Stomach (tissue), 4 donors: ENCODE results near the gene FNDC8.

Experiments
- POLR2A ChIP-seq, 4 donors: fragments of 450-650 bp; IDR thresholded peaks; one replicate each; pipeline ENCODE4 v1.6.1; 2016; ENCODE audit warnings: antibody characterized with exemption in 4 of 4, control low read depth in 2 of 4, mild to moderate bottlenecking in 1 of 4, moderate library complexity in 1 of 4
- POLR2AphosphoS5 ChIP-seq, 3 donors: sonication (generic); formaldehyde crosslinking; IDR thresholded peaks; one replicate each; pipeline ENCODE4 v1.6.1; 2016; ENCODE audit warnings: antibody characterized with exemption in 3 of 3
- TF ChIP-seq, protein P1 (sequence below), 7 experiments: fragments of 450-650 bp in 4 of 7; fragments of 200-600 bp in 3 of 7; sonication (generic) in 3 of 7; IDR thresholded peaks; one replicate each; pipeline ENCODE4 v1.5.1; 2016 to 2019; ENCODE audit warnings: antibody characterized with exemption in 7 of 7, control low read depth in 2 of 7, mild to moderate bottlenecking in 1 of 7

DNA sequence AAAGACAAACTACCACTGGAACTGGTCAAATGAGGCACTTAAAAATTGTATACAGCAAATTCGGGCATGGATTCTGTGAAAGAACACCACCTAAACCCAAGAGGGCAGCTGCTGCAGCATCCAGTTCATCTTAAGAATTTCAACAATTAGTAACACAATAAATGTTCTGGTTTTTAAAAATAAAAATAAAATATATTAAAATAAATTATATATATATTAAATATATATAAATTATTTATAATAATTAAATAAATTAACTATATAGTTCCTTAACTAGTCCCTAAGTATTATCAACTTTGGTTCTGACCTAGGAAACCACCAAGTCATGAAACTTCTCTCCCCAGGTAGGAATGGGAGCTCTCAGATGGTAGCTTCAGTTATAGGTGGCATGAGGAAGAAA lies 44.5 kb upstream of the FNDC8 start:
- TF ChIP-seq POLR2A (IDR thresholded peaks at IDR 0.05) (no peak), POLR2AphosphoS5 (IDR thresholded peaks at IDR 0.05) (no peak)
- TF ChIP-seq, protein P1, sequence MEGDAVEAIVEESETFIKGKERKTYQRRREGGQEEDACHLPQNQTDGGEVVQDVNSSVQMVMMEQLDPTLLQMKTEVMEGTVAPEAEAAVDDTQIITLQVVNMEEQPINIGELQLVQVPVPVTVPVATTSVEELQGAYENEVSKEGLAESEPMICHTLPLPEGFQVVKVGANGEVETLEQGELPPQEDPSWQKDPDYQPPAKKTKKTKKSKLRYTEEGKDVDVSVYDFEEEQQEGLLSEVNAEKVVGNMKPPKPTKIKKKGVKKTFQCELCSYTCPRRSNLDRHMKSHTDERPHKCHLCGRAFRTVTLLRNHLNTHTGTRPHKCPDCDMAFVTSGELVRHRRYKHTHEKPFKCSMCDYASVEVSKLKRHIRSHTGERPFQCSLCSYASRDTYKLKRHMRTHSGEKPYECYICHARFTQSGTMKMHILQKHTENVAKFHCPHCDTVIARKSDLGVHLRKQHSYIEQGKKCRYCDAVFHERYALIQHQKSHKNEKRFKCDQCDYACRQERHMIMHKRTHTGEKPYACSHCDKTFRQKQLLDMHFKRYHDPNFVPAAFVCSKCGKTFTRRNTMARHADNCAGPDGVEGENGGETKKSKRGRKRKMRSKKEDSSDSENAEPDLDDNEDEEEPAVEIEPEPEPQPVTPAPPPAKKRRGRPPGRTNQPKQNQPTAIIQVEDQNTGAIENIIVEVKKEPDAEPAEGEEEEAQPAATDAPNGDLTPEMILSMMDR (IDR thresholded peaks at IDR 0.05) = no peak
